IMR-90 (cell line): ENCODE data around the gene TACC2. TPM values are rescaled to one million over a fixed set of nuclear protein-coding genes. Genes with fewer than 3 reads are reported as not detected.
A peak's percentile ranks its signal among the peaks of the same experiment; 100 is the strongest.

ENCODE experiments used
- ATAC-seq: fragments of 200-7000 bp; cut with Tn5 transposase; 2 replicates; pipeline ENCODE4 v1.9.1; 2020; ENCODE audit warnings: low read depth, mild to moderate bottlenecking, moderate library complexity
- BruUV-seq: library from RNA; stranded (reverse); fragments of 400-500 nt; replicated peaks from 2 replicates; lab custom pipeline; 2021; lab: Mats Ljungman, UMichigan
- CTCF ChIA-PET: fragments of 300-600 bp; formaldehyde crosslinking; extraction: SDS; loops from one replicate; lab custom pipeline; 2021; ENCODE audit warnings: antibody characterized with exemption; lab: Yijun Ruan, JAX
- POLR2A ChIA-PET: fragments of 300-600 bp; sonication (Branson Sonifier 250); formaldehyde crosslinking; loops from one replicate; lab custom pipeline; 2022; ENCODE audit warnings: antibody characterized with exemption; ENCODE audit not compliant: unreplicated experiment; lab: Charles Lee
- DNase-seq: peaks from one replicate; pipeline ENCODE4 v3.0.0; 2013
- H2AFZ ChIP-seq: replicated peaks from 2 replicates; pipeline ENCODE3; 2013; ENCODE audit warnings: low read length, mild to moderate bottlenecking; ENCODE audit not compliant: poor library complexity
- H2AK5ac ChIP-seq: 2 replicates; pipeline ENCODE4 v1.6.1; 2013; ENCODE audit warnings: low read depth, low read length, inconsistent platforms
- H2AK9ac ChIP-seq: replicated peaks from 2 replicates; pipeline ENCODE3; 2013; ENCODE audit warnings: mild to moderate bottlenecking, low read depth, low read length, moderate library complexity; ENCODE audit not compliant: poor library complexity
- H2BK120ac ChIP-seq: 2 replicates; pipeline ENCODE4 v1.6.1; 2013; ENCODE audit warnings: low read depth, low read length, inconsistent platforms
- H2BK15ac ChIP-seq: 3 replicates; pipeline ENCODE4 v1.6.1; 2013; ENCODE audit warnings: low read depth, low read length, inconsistent platforms
- H2BK20ac ChIP-seq: 2 replicates; pipeline ENCODE4 v1.6.1; 2013; ENCODE audit warnings: low read depth, mild to moderate bottlenecking, inconsistent platforms, low read length, moderate library complexity
- H2BK5ac ChIP-seq: 2 replicates; pipeline ENCODE4 v1.6.1; 2013; ENCODE audit warnings: mild to moderate bottlenecking, low read depth, low read length, inconsistent platforms; ENCODE audit not compliant: poor library complexity, severe bottlenecking
- H3K14ac ChIP-seq: replicated peaks from 2 replicates; pipeline ENCODE4 v1.6.1; 2013; ENCODE audit warnings: low read depth, low read length, inconsistent platforms
- H3K18ac ChIP-seq: 2 replicates; pipeline ENCODE4 v1.6.1; 2013; ENCODE audit warnings: low read depth, low read length, control low read depth
- H3K23ac ChIP-seq: 2 replicates; pipeline ENCODE4 v1.6.1; 2013; ENCODE audit warnings: low read depth, low read length, inconsistent platforms
- H3K27ac ChIP-seq: 2 replicates; pipeline ENCODE4 v1.5.1; 2013; ENCODE audit warnings: mild to moderate bottlenecking, control low read depth, low read length; ENCODE audit not compliant: insufficient read depth
- H3K27me3 ChIP-seq: 2 replicates; pipeline ENCODE4 v1.6.1; 2013; ENCODE audit warnings: low read length; ENCODE audit not compliant: control insufficient read depth, insufficient read depth
- H3K36me3 ChIP-seq: 2 replicates; pipeline ENCODE4 v1.6.1; 2013; ENCODE audit warnings: low read length, mixed read lengths; ENCODE audit not compliant: control insufficient read depth, insufficient read depth
- H3K4ac ChIP-seq: 2 replicates; pipeline ENCODE4 v1.6.1; 2013; ENCODE audit warnings: low read depth, low read length, inconsistent platforms
- H3K4me1 ChIP-seq: 2 replicates; pipeline ENCODE4 v1.6.1; 2013; ENCODE audit warnings: low read length, mixed read lengths; ENCODE audit not compliant: control insufficient read depth, insufficient read depth
- H3K4me2 ChIP-seq: 2 replicates; pipeline ENCODE4 v1.6.1; 2013; ENCODE audit warnings: low read depth, mild to moderate bottlenecking, control low read depth, low read length, moderate library complexity
- H3K4me3 ChIP-seq: 2 replicates; pipeline ENCODE4 v1.5.1; 2013; ENCODE audit warnings: low read depth, mild to moderate bottlenecking, control low read depth, low read length, moderate library complexity; ENCODE audit not compliant: insufficient read depth
- H3K56ac ChIP-seq: 2 replicates; pipeline ENCODE4 v1.6.1; 2013; ENCODE audit warnings: low read length, inconsistent platforms; ENCODE audit not compliant: insufficient read depth; ENCODE audit errors: extremely low read depth
- H3K79me1 ChIP-seq, 2 experiments: 2 replicates each; pipeline ENCODE4 v1.6.1; 2013; ENCODE audit warnings: low read length in 2 of 2, inconsistent platforms in 1 of 2, low read depth in 1 of 2
- H3K9ac ChIP-seq: 2 replicates; pipeline ENCODE4 v1.6.1; 2013; ENCODE audit warnings: low read depth, low read length, control low read depth
- H3K9me1 ChIP-seq: 2 replicates; pipeline ENCODE4 v1.6.1; 2013; ENCODE audit warnings: low read length, inconsistent platforms; ENCODE audit not compliant: insufficient read depth
- H3K9me3 ChIP-seq: 2 replicates; pipeline ENCODE4 v1.6.1; 2013; ENCODE audit warnings: low read length; ENCODE audit not compliant: control insufficient read depth, insufficient read depth
- H4K20me1 ChIP-seq: 2 replicates; pipeline ENCODE4 v1.6.1; 2013; ENCODE audit warnings: low read length, inconsistent platforms; ENCODE audit not compliant: insufficient read depth
- H4K5ac ChIP-seq: 2 replicates; pipeline ENCODE4 v1.6.1; 2013; ENCODE audit warnings: mild to moderate bottlenecking, low read depth, low read length, control low read depth
- H4K8ac ChIP-seq, 2 experiments: 2 replicates each; pipeline ENCODE4 v1.6.1; 2013; ENCODE audit warnings: low read depth in 2 of 2, low read length in 2 of 2, control low read depth in 1 of 2, inconsistent platforms in 1 of 2
- H4K91ac ChIP-seq: 2 replicates; pipeline ENCODE4 v1.6.1; 2013; ENCODE audit warnings: low read depth, low read length, inconsistent platforms; ENCODE audit not compliant: insufficient read depth
- BHLHE40 ChIP-seq: fragments of 150-350 bp; IDR thresholded peaks from 2 replicates; pipeline ENCODE4 v1.6.1; 2016; ENCODE audit warnings: mild to moderate bottlenecking, low read depth, low read length
- SMC3 ChIP-seq: fragments of 150-350 bp; IDR thresholded peaks from 2 replicates; pipeline ENCODE4 v1.6.1; 2016; ENCODE audit warnings: low read depth, mild to moderate bottlenecking, antibody characterized with exemption, low read length, moderate library complexity
- WGBS, 2 experiments: methylation state at CpG; one replicate each; pipeline versions ENCODE4 v1.1.5 to v1.1.7; 2013; ENCODE audit warnings: missing lambda C conversion rate in 2 of 2; ENCODE audit not compliant: insufficient read length in 1 of 2; ENCODE audit errors: extremely low coverage in 2 of 2; 5-methylcytosine and 5-hydroxymethylcytosine counted together
- dilution Hi-C: fragments of 300-500 bp; cut with HindIII; formaldehyde crosslinking; loops from one replicate; pipeline ENCODE4 v1.14.3; 2018; ENCODE audit warnings: low sequenced_read_pairs; ENCODE audit not compliant: unreplicated experiment
- in situ Hi-C: fragments of 300-500 bp; cut with MboI; formaldehyde crosslinking; loops from 3 replicates; pipeline ENCODE4 v1.14.3; 2019; ENCODE audit warnings: low sequenced_read_pairs, inconsistent platforms, mixed read lengths
- intact Hi-C: fragments of 100-400 bp; cut with micrococcal nuclease; formaldehyde crosslinking; loops from 2 replicates; pipeline ENCODE4 v1.10.0; 2022
- polyA plus RNA-seq, 3 experiments: library from polyadenylated mRNA; depleted of rRNA; stranded (reverse); fragments of >200 nt; gene quantifications; 2 replicates each; pipeline ENCODE4 v1.2.3, GENCODE V29; 2012; ENCODE audit warnings: low replicate concordance in 1 of 3
- total RNA-seq: library from RNA; depleted of rRNA; stranded (reverse); fragments of >200 nt; gene quantifications from 2 replicates; pipeline ENCODE4 v1.2.3, GENCODE V29; 2012
- TF ChIP-seq, protein P1 (sequence below): conservative IDR thresholded peaks from 2 replicates; pipeline ENCODE4 v1.5.1; 2012; ENCODE audit warnings: mild to moderate bottlenecking, low read depth, low read length, improper control_type of control experiment

The TACC2 gene
- total and polyA plus RNA-seq, 2 of the 4 experiments (the other 2 are of a cell fraction), result 2.9 to 15.4 TPM

DNA sequence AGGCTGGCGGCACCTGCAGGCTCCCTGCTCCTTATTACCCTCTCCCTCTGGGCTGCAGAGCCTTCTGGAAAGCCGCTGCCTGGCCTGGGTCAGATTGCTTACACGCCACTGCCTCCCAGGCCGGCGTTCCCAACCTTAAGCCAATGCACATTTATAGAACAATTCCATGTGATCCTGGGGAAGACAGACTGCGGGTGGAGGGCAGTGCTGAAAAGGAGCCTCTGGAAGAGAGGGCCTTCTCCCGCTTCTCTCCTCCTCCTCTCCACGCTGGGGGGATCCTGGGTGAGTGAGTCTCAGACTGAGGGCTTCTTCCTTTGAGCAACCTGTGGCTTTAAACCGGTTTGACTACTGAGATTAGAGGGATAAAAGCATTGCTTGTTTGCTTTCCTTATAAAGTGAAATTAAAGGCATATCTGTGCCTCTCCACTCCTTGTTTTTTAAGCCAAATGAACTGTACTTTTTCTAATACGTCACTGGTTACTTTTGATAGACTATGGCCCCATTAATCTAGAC is 5.5 kb downstream of the TACC2 start:
- H2AK9ac ChIP-seq, result no peak overlapping the region
- TF ChIP-seq, protein P1, sequence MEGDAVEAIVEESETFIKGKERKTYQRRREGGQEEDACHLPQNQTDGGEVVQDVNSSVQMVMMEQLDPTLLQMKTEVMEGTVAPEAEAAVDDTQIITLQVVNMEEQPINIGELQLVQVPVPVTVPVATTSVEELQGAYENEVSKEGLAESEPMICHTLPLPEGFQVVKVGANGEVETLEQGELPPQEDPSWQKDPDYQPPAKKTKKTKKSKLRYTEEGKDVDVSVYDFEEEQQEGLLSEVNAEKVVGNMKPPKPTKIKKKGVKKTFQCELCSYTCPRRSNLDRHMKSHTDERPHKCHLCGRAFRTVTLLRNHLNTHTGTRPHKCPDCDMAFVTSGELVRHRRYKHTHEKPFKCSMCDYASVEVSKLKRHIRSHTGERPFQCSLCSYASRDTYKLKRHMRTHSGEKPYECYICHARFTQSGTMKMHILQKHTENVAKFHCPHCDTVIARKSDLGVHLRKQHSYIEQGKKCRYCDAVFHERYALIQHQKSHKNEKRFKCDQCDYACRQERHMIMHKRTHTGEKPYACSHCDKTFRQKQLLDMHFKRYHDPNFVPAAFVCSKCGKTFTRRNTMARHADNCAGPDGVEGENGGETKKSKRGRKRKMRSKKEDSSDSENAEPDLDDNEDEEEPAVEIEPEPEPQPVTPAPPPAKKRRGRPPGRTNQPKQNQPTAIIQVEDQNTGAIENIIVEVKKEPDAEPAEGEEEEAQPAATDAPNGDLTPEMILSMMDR, result no peak
- TF ChIP-seq SMC3 (no peak), BHLHE40 (no peak)
- H4K5ac ChIP-seq, result no peak overlapping the region
- ChIA-PET POLR2A (no interaction called here), CTCF (no interaction called here)
- no peaks in the 10 kb centered on the region for H3K4me1 ChIP-seq
- H3K23ac ChIP-seq, result no peak overlapping the region
- no peak overlapping the region for H3K4me3 ChIP-seq
- peaks cover 15% of the 10 kb centered on the region for H3K27me3 ChIP-seq
- no peaks in the 10 kb centered on the region for H3K79me1 ChIP-seq
- no peak overlapping the region for H2BK15ac ChIP-seq
- H3K4me2 ChIP-seq, result no peak overlapping the region
- H2BK5ac ChIP-seq, result no peak overlapping the region
- H4K91ac ChIP-seq, result no peak overlapping the region
- H4K20me1 ChIP-seq, result no peaks in the 10 kb centered on the region
- no TSS peak for BruUV-seq
- in situ Hi-C loops (no loop called here), dilution Hi-C loops (no loop called here), intact Hi-C loops (no loop called here)
- no peaks in the 10 kb centered on the region for H3K36me3 ChIP-seq
- H3K9me3 ChIP-seq, result no peaks in the 10 kb centered on the region
- DNase-seq, result no peak
- H3K18ac ChIP-seq, result no peak overlapping the region
- no peak overlapping the region for H2AK5ac ChIP-seq
- peak overlapping the region; percentile 39 for H2AFZ ChIP-seq
- no CpG with 5 or more reads among the region's 10 CpGs for WGBS, 2 experiments
- no peak overlapping the region for H3K56ac ChIP-seq
- no peak overlapping the region for H3K14ac ChIP-seq
- H3K9me1 ChIP-seq, result no peaks in the 10 kb centered on the region
- H3K9ac ChIP-seq, result no peak overlapping the region
- no peak overlapping the region for H4K8ac ChIP-seq
- no peak overlapping the region for H3K4ac ChIP-seq
- no peak overlapping the region for H3K27ac ChIP-seq
- ATAC-seq, result no peak
- H2BK120ac ChIP-seq, result no peak overlapping the region
- H2BK20ac ChIP-seq, result no peak overlapping the region
